ENCODE measurements around the gene AFAP1. TPM values are rescaled to one million over a fixed set of nuclear protein-coding genes. Genes with fewer than 3 reads are reported as not detected.

The AFAP1 gene
- total RNA-seq, 2 donors from 2014 or later = 7.2 to 9.1 TPM

DNA sequence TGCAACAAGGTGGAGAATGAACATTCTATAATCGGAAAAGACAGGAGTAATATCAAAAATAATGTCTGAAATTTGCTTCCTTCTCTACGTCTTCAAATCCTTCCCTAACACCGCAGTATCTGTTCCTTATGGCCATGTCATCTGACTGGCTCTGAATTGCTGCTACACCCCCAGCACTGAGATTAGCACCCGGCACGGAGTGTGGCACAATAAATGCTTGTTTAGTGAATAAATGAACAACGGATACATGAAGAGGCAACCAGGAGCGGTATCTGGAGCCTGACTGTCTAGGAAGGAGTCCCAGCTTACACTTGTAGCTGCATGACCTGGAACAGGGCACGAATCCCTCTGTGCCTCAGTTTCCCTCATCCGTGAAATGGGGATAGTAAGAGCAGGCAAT is 164.3 kb downstream of the AFAP1 start:
- Mint-ChIP-seq H3K4me3 (no peak overlapping the region), H3K4me1 (ENCODE audit: low read depth in 2 of 2) (no peaks in the 10 kb centered on the region), H3K36me3 (no peaks in the 10 kb centered on the region), H3K27me3 (no peaks in the 10 kb centered on the region), H3K9me3 (no peaks in the 10 kb centered on the region), H3K27ac (no peak overlapping the region)
- DNase-seq (ENCODE audit: low spot score) (no peak), ATAC-seq (no peak)

DNA sequence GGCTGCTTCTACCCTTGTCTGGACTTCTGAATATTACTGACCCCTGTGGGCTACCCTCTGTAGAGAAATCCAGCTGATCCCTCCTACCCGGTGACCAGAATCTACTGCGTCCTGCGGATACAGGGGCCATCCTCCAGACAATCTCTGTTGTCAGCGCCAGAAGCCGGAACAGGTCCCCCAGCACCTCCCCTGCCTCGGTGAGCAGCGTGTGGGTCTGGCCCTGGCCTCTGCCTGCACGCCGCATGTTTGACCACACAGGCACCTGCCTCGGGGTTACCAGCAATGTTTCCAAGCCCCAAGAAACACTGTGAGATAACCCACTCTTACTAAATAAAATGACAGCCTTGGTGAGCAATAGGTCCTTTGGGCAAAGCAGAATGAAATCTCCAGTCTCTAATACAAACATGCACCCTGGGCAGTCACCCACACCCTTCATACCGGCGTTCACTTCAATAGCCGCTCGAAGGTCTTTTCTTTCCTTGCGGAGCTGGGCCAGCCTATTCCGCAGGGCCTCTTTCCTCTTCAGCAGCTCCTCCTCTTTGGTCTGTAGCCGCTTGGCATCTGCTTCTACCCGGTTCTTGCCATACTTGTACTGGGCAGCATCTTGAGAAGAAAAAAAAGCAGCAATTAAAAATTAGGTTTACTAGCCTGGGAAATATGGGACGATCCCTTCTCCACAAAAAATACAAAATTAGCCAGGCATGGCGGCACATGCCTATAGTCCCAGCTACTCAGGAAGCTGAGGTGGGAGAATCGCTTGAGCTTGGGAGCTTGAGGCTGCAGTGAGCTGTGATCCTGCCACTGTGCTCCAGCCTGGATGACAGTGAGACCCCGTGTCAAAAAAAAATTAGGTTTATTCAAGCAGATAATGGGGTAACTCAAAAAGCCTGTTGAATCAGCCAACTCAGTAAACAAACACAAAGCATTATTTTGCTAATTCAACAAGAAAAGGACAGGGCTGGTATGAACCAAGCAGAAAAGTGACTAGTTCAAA is 165.1 kb downstream of the AFAP1 start:
- Mint-ChIP-seq H3K4me3 (no peak overlapping the region), H3K27ac (no peak overlapping the region), H3K27me3 (peaks cover 0 to 4% of the 10 kb centered on the region in 2 donors), H3K36me3 (no peaks in the 10 kb centered on the region), H3K4me1 (ENCODE audit: low read depth in 2 of 2) (no peaks in the 10 kb centered on the region), H3K9me3 (no peaks in the 10 kb centered on the region)
- ATAC-seq (no peak), DNase-seq (ENCODE audit: low spot score) (no peak)

DNA sequence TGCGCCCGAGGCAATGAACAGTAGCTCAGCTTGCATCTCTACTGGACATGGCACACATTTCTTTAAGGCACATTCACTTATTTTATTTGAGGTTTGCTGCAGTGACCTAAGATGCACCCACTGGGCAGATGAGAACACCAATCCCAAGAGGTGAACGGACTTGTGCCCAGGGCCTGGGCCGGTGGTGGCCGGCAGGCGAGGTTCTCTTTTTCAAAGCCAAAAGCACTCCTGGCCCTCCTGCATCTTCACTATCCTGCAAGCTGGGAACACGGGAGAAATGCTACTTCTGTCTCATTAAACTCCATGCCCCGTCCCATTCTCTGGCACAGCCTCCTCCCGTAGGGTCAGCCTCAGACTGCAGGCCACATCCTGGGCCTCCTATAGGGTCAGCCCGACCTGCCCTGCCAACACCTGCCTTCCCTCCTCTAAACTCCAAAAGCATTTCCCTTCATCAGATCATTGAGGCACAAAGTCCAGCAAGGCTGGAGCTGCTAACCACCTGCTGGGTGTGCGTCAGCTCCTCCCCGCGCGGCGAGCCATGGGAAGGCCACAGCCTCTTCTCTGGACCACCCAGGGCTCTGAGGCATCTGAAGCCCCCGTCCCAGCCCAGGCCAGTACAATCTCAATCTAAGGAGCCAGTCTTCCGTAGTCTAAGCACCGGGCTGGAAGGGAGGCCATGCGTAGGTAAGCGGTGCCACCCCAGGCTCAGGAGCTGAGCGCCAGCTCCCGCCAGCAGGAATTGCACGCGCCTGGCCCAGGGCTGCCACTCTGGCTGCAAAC is 166.1 kb downstream of the AFAP1 start:
- Mint-ChIP-seq H3K36me3 (no peaks in the 10 kb centered on the region), H3K4me1 (ENCODE audit: low read depth in 2 of 2) (no peaks in the 10 kb centered on the region), H3K4me3 (no peak overlapping the region), H3K9me3 (no peaks in the 10 kb centered on the region), H3K27me3 (peaks cover 0 to 4% of the 10 kb centered on the region in 2 donors), H3K27ac (no peak overlapping the region)
- DNase-seq (ENCODE audit: low spot score) (no peak), ATAC-seq (no peak)

DNA sequence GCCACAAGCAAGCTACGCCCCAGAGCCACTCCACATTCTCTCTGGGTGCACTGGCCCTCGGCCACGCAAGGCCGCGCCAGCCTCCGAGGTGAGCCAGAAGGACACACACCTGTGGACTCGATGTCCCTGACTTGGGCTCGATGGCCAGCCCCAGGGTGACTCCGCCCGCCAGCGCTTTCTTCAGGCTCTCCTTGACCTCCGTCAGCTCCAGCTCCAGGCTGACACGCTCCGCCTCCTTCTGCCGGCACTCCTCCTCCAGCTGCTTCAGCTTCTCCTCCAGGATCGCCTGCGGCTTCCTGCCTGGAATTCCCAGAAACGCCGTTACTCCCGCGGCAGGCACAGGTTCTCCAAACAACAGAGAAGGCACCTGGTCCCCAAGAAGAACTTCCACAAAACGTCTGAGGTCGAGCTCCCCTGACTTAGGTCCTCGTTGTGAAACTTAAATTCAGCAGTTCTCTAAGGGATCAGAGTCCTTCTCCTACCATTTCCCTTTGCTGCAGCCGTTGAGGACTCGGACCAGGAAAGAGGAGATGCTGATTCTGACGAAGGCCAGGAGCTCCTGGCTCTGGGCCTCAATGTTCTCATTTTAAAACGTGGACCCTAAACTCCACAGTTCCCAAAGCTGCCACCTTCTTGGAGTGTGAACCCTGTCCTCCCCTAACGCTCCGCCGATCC is 166.8 kb downstream of the AFAP1 start:
- Mint-ChIP-seq H3K27ac (no peak overlapping the region), H3K4me1 (ENCODE audit: low read depth in 2 of 2) (no peaks in the 10 kb centered on the region)

DNA sequence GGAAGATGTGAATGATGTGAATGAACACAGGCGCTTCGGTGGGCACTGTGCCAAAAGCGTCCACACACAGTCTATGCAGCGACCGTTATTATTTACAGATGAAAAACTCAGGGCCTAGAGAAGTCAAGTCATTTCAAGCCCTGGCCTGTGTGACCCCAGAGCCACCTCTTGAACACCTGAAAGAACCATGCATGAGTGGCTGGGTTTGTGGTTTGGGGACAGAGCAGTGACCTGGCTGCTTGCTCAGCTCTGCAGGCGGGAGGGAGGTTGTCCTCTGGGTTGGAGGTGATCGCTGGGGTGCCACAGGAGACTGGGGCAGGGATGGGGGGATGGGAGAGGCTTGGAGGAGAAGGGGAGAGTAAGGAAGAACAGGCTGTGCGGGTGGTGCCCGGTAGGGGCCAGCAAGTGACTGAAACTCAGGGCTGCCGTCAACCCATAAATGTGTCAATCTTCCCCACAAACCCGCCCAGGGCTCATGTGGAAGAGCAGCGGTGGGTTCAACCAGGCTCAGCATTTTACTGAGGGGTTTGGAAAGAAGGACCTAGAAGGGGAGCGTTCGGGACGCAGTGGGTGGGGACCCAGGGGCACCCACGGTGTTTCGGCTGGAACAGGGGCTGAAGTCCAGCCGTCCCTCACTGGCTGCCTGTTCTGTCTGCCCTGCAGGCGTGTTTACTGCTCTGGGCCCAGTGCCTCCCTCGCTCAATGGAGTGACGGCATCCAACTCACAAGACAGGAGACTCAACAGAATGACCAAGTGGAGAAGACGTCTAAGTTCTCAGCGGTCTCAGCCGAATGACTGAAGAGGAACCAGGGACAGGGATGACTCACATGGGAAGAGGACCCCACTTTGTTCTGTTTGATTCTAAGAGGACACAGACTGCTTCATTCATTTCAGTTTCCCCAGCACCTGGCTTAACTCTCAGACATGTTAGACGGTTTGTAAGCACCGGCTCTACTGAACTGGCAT is 167.8 kb downstream of the AFAP1 start:
- Mint-ChIP-seq H3K4me3 (no peak overlapping the region), H3K27me3 (peaks cover 0 to 4% of the 10 kb centered on the region in 2 donors), H3K27ac (no peak overlapping the region), H3K4me1 (ENCODE audit: low read depth in 2 of 2) (no peaks in the 10 kb centered on the region), H3K9me3 (no peaks in the 10 kb centered on the region), H3K36me3 (no peaks in the 10 kb centered on the region)
- no peak for DNase-seq (ENCODE audit: low spot score)
- peak in 1 of 2 donors; percentile 4 for ATAC-seq

More for the DNA sequence above, 166.8 kb downstream of the AFAP1 start:
- no peak for ATAC-seq
- no peaks in the 10 kb centered on the region for H3K36me3 Mint-ChIP-seq
- no peaks in the 10 kb centered on the region for H3K9me3 Mint-ChIP-seq
- peaks cover 0 to 4% of the 10 kb centered on the region in 2 donors for H3K27me3 Mint-ChIP-seq
- no peak for DNase-seq (ENCODE audit: low spot score)
- H3K4me3 Mint-ChIP-seq = no peak overlapping the region

DNA sequence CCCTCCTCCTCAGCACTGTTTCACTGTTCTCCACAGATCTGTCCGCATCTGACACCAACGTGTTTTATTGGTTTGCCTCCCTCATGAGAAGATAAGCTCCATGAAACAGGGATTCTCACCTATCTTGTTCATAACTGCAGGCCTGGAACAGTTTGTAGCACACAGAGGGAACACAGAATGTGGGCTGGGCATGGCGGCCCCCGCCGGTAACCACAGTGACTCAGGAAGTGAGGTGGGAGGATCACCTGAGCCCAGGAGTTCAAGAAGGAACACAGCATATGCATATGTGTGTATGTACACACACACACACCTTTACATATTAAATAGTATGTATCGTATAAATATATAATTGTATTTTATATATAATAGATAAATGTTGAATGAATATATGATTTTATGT is 168.6 kb downstream of the AFAP1 start:
- Mint-ChIP-seq H3K4me1 (ENCODE audit: low read depth in 2 of 2) (no peaks in the 10 kb centered on the region), H3K27me3 (peaks cover 0 to 4% of the 10 kb centered on the region in 2 donors), H3K36me3 (no peaks in the 10 kb centered on the region), H3K4me3 (no peak overlapping the region), H3K9me3 (no peaks in the 10 kb centered on the region), H3K27ac (no peak overlapping the region)
- no peak for DNase-seq (ENCODE audit: low spot score)
- no peak for ATAC-seq

DNA sequence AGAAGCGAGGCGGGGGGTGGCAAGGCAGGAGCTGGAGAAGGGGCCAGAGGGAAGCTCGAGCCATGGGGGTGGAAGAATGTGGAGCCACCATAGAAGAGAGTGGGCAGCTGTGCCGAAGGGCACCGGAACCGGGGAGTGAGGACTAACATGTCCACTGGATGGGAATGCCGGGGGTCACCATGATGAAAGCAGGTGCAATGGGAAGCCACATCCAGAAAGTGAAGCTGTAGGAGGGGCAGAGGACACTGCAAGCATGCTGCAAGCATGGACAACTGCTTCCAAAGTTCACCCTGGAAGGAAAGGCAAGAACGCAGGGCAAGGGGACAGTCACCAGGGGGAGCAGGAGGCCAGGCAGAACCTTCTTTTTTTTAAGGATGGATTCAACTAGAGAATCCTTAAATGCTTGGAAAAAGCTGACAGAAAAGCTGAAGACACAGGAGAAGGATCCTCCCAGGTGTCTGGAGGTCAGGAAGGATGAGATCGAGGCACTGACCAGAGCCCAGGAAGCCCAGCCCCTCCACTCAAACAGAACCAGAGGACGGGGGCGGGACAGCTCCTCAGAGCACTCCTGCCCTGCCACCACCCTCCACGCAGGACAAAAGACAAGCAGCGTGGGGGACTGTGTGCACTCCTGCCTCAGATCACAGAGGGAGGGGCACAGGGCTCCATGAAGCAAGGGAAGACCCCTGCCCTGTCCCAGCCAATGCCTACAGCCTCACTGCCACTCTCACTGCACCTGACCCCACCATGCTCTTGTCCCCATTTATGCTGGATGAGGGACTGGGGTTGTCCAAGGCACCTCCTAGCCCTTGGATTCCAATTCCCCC is 169.2 kb downstream of the AFAP1 start:
- H3K4me1 Mint-ChIP-seq (ENCODE audit: low read depth in 2 of 2) = no peaks in the 10 kb centered on the region
- no peaks in the 10 kb centered on the region for H3K9me3 Mint-ChIP-seq
- H3K27me3 Mint-ChIP-seq = peaks cover 0 to 4% of the 10 kb centered on the region in 2 donors
- H3K27ac Mint-ChIP-seq = no peak overlapping the region
- no peaks in the 10 kb centered on the region for H3K36me3 Mint-ChIP-seq
- DNase-seq (ENCODE audit: low spot score) = no peak
- no peak for ATAC-seq
- H3K4me3 Mint-ChIP-seq = no peak overlapping the region

DNA sequence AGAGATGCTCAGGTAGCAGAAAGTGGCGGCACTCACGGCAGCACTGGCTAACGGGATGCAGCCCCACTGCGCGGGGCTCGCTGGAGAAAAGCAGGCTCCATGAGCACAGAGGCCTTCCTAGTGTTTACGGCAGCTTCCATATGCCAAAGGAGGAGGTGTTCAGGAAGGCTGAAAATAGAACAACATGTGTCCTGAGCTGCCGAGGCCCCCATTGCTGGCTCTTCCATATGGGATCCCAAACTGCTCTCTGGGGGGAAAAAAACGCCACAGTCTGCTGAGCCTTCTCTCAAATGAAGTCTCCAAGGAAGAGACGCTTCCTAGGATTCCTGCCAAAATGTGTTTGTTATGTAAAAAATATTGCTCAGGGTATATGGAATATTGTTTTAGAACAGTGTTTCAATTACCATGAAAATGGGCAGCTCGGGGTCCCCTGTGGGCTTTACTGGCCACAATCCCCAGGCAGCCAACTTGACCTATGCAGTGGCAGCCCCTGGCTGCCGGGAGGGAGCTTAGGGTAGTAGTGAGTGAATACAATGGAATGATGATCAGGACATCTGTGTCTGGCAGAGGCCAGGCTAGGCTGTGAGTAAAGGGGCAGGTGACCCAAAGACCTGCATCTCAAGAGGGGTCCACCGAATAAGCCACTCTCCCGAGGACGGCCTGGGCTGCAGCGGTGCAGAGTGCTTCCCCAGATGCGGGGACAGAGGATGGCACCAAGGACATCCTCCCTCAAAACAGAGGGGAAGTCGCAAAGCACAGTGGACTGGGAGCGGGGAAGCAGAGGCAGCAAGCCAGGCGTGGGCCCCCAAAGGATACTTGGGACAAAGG is 170.1 kb downstream of the AFAP1 start:
- H3K9me3 Mint-ChIP-seq = no peaks in the 10 kb centered on the region
- H3K27ac Mint-ChIP-seq = no peak overlapping the region
- H3K4me3 Mint-ChIP-seq = no peak overlapping the region
- DNase-seq (ENCODE audit: low spot score) (no peak), ATAC-seq (no peak)
- H3K36me3 Mint-ChIP-seq = no peaks in the 10 kb centered on the region
- no peaks in the 10 kb centered on the region for H3K4me1 Mint-ChIP-seq (ENCODE audit: low read depth in 2 of 2)
- peaks cover 0 to 4% of the 10 kb centered on the region in 2 donors for H3K27me3 Mint-ChIP-seq

DNA sequence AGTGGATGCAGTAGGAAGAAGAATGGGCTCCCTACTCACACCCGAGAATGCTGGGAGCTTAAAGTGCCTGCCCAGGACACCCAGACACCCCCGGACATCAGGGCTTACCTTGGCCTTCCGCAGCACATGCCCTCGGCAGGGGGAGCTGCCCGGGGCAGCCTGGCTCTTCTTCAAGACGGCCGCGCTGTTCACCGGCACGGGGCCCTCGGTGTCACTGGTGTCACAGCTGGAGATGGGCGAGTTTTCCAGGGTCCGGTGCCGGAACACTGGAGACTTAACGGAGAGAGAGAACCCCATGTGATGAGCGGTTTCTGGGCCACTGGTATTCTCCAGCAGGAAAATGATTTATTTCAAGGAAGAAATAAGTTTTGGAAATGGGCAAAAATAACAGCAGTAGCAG is 170.9 kb downstream of the AFAP1 start:
- no peak for ATAC-seq
- no peaks in the 10 kb centered on the region for H3K36me3 Mint-ChIP-seq
- no peak overlapping the region for H3K4me3 Mint-ChIP-seq
- H3K27me3 Mint-ChIP-seq = peaks cover 0 to 4% of the 10 kb centered on the region in 2 donors
- no peak for DNase-seq (ENCODE audit: low spot score)
- H3K4me1 Mint-ChIP-seq (ENCODE audit: low read depth in 2 of 2) = no peaks in the 10 kb centered on the region
- no peak overlapping the region for H3K27ac Mint-ChIP-seq
- no peaks in the 10 kb centered on the region for H3K9me3 Mint-ChIP-seq

DNA sequence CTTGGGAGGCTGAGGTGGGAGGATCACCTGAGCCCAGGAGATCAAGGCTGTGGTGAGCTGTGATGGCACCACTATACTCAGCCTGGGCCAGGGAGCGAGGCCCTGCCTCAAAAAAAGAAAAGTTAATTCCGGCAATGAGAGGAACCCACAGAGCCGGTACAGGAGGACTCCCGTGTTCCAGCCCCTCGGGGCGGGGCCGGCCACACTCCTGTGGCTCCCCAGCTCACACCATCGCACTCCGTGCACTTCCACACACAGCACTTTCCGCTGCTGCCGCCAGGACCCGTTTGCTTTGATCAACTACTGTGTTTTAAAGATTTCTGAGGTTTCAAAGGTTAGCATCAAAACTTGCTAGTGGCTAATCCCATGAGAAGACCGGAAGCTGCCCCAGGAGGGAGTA is 171.7 kb downstream of the AFAP1 start:
- no peaks in the 10 kb centered on the region for H3K4me1 Mint-ChIP-seq (ENCODE audit: low read depth in 2 of 2)
- H3K4me3 Mint-ChIP-seq = no peak overlapping the region
- no peak overlapping the region for H3K27ac Mint-ChIP-seq
- ATAC-seq = no peak
- peaks cover 0 to 4% of the 10 kb centered on the region in 2 donors for H3K27me3 Mint-ChIP-seq
- H3K9me3 Mint-ChIP-seq = no peaks in the 10 kb centered on the region
- no peak for DNase-seq (ENCODE audit: low spot score)
- H3K36me3 Mint-ChIP-seq = no peaks in the 10 kb centered on the region

DNA sequence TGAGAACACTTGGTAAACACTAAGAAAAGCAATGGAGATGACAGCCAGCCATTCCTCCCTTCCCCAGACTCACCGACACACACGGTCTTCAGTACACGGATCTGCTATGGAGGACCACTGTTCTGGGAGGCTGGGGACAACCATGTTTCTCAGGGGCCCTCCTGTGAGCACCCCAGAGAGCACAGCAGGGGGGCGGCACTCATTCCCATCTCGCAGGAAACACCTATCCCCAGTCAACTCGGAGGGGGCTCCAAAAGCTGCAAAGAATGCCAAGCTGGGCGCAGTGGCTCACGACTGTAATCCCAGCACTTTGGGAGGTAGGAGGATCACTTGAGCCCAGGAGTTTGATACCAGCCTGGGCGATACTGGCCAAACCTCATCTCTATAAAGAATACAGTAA is 172.1 kb downstream of the AFAP1 start:
- H3K4me1 Mint-ChIP-seq (ENCODE audit: low read depth in 2 of 2) = no peaks in the 10 kb centered on the region
- no peaks in the 10 kb centered on the region for H3K36me3 Mint-ChIP-seq
- H3K4me3 Mint-ChIP-seq = no peak overlapping the region
- ATAC-seq (no peak), DNase-seq (ENCODE audit: low spot score) (no peak)
- H3K9me3 Mint-ChIP-seq = no peaks in the 10 kb centered on the region
- H3K27ac Mint-ChIP-seq = no peak overlapping the region
- H3K27me3 Mint-ChIP-seq = peaks cover 0 to 4% of the 10 kb centered on the region in 2 donors
